Stromal cell of bone marrow (primary cell): ENCODE measurements around the gene KRTAP29-1.

Experiments
- DNase-seq: peaks from one replicate; pipeline ENCODE4 v3.0.0-alpha.2; 2012; ENCODE audit warnings: low read depth

The KRTAP29-1 gene

GRCh38 chr17:41328207-41328606, 25.6 kb upstream of the KRTAP29-1 start:
- DNase-seq: no peak

- no peak for DNase-seq
Observed at GRCh38 chr17:41327411-41328120, 24.9 kb upstream of the KRTAP29-1 start.

GRCh38 chr17:41326173-41327145, 23.8 kb upstream of the KRTAP29-1 start:
- DNase-seq: no peak

- no peak for DNase-seq
Observed at GRCh38 chr17:41325611-41326010, 23.0 kb upstream of the KRTAP29-1 start.

GRCh38 chr17:41325126-41325525, 22.5 kb upstream of the KRTAP29-1 start:
- DNase-seq: no peak

- no peak for DNase-seq
Observed at GRCh38 chr17:41324180-41325075, 21.8 kb upstream of the KRTAP29-1 start.

GRCh38 chr17:41322903-41323895, 20.5 kb upstream of the KRTAP29-1 start:
- no peak for DNase-seq

- DNase-seq: peak; percentile 53
Observed at GRCh38 chr17:41322094-41322902, 19.6 kb upstream of the KRTAP29-1 start.

GRCh38 chr17:41318231-41318630, 15.6 kb upstream of the KRTAP29-1 start:
- no peak for DNase-seq

GRCh38 chr17:41315814-41316445, 13.3 kb upstream of the KRTAP29-1 start:
- DNase-seq: no peak

GRCh38 chr17:41315204-41315794, 12.6 kb upstream of the KRTAP29-1 start, which contains the start of gene KRTAP17-1:
KRTAP17-1 (minus strand) TSS chr17:41315710; CDS start chr17:41315650, 60 bp downstream.
- DNase-seq: no peak

- no peak for DNase-seq
Observed at GRCh38 chr17:41311111-41311510, 8.5 kb upstream of the KRTAP29-1 start.

GRCh38 chr17:41308918-41309359, 6.3 kb upstream of the KRTAP29-1 start, which contains the start of gene KRTAP16-1:
KRTAP16-1 (minus strand) TSS chr17:41309309; CDS start chr17:41309253, 56 bp downstream.
- DNase-seq: no peak

- no peak for DNase-seq
Observed at GRCh38 chr17:41308251-41308917, 5.7 kb upstream of the KRTAP29-1 start.

GRCh38 chr17:41307647-41308046, 5.0 kb upstream of the KRTAP29-1 start:
- peak; percentile 9 for DNase-seq

- DNase-seq: no peak
Observed at GRCh38 chr17:41304091-41304490, 1.4 kb upstream of the KRTAP29-1 start.

GRCh38 chr17:41302981-41303380, 330 bp upstream of the KRTAP29-1 start:
- DNase-seq: no peak

- DNase-seq: no peak
Observed at GRCh38 chr17:41301204-41301790, 1.4 kb downstream of the KRTAP29-1 start.
